Nephron (organoid): ENCODE measurements around the gene DHH.
A peak's percentile ranks its signal among the peaks of the same experiment; 100 is the strongest.
"Not testable (repeated sequence)": the region's sequence is repeated elsewhere in the genome, so short reads cannot be mapped to it uniquely, and the experiment has no call there.

Source experiments
- H3K27ac Mint-ChIP-seq, 3 experiments: 2 replicates each; pipeline ENCODE4 v1.8.0; 2020; ENCODE audit warnings: mixed read lengths in 3 of 3, mild to moderate bottlenecking in 2 of 3, moderate library complexity in 1 of 3
- H3K27me3 Mint-ChIP-seq: 2 replicates; pipeline ENCODE4 v1.8.0; 2021; ENCODE audit warnings: low read depth, mild to moderate bottlenecking, moderate library complexity, mixed read lengths
- H3K36me3 Mint-ChIP-seq: 2 replicates; pipeline ENCODE4 v1.8.0; 2020; ENCODE audit warnings: low read depth, mixed read lengths
- H3K4me1 Mint-ChIP-seq: 2 replicates; pipeline ENCODE4 v1.8.0; 2020; ENCODE audit warnings: mixed read lengths
- H3K4me3 Mint-ChIP-seq, 3 experiments: 2 replicates each; pipeline ENCODE4 v1.8.0; 2020; ENCODE audit warnings: mild to moderate bottlenecking in 3 of 3, mixed read lengths in 3 of 3, moderate library complexity in 2 of 3
- H3K9me3 Mint-ChIP-seq: 2 replicates; pipeline ENCODE4 v1.8.0; 2020; ENCODE audit warnings: mixed read lengths
- CTCF ChIP-seq, 3 experiments: fragments of 200-600 bp; sonication (generic); IDR thresholded peaks; one replicate each; pipeline ENCODE4 v1.5.0; 2021; ENCODE audit warnings: antibody characterized with exemption in 3 of 3; ENCODE audit not compliant: unreplicated experiment in 3 of 3

Gene DHH

GRCh38 chr12:49064767-49065152 is 29.8 kb downstream of the DHH start:
- H3K27me3 Mint-ChIP-seq = peaks cover 13% of the 10 kb centered on the region
- H3K4me3 Mint-ChIP-seq = no peak overlapping the region
- H3K27ac Mint-ChIP-seq = no peak overlapping the region
- no peak for TF ChIP-seq CTCF (IDR thresholded peaks at IDR 0.05; ENCODE audit: unreplicated experiment in 3 of 3)
- H3K9me3 Mint-ChIP-seq = no peaks in the 10 kb centered on the region
- H3K36me3 Mint-ChIP-seq = no peaks in the 10 kb centered on the region
- peaks cover 21% of the 10 kb centered on the region for H3K4me1 Mint-ChIP-seq

DNA sequence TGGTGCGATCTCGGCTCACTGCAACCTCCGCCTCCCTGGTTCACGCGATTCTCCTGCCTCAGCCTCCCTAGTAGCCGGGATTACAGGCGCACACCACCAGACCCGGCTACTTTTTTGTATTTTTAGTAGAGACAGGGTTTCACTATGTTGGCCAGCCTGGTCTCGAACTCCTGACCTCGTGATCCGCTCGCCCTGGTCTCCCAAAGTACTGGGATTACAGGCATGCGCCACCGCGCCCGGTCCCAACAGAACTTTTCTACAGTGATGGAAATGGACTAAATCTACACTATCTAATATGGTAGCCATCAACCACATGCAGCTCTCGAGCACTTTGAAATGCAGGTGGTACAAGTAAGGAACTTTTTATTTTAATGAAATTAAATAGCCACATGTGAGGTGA is 32.7 kb downstream of the DHH start:
- not testable (repeated sequence) for H3K27me3 Mint-ChIP-seq, H3K27ac Mint-ChIP-seq, H3K9me3 Mint-ChIP-seq, H3K36me3 Mint-ChIP-seq
- peak overlapping the region; percentile 94 to 97 (median 96) for H3K4me3 Mint-ChIP-seq
- H3K4me1 Mint-ChIP-seq = peaks cover 27% of the 10 kb centered on the region

GRCh38 chr12:49061157-49061650 is 33.4 kb downstream of the DHH start:
- Mint-ChIP-seq H3K4me1 (peaks cover 34% of the 10 kb centered on the region), H3K9me3 (no peaks in the 10 kb centered on the region), H3K27me3 (no peaks in the 10 kb centered on the region), H3K36me3 (no peaks in the 10 kb centered on the region), H3K27ac (peak overlapping the region; percentile 92 to 99 (median 99)), H3K4me3 (peak overlapping the region; percentile 94 to 97 (median 96))
- TF ChIP-seq CTCF (IDR thresholded peaks at IDR 0.05; ENCODE audit: unreplicated experiment in 3 of 3) = no peak

DNA sequence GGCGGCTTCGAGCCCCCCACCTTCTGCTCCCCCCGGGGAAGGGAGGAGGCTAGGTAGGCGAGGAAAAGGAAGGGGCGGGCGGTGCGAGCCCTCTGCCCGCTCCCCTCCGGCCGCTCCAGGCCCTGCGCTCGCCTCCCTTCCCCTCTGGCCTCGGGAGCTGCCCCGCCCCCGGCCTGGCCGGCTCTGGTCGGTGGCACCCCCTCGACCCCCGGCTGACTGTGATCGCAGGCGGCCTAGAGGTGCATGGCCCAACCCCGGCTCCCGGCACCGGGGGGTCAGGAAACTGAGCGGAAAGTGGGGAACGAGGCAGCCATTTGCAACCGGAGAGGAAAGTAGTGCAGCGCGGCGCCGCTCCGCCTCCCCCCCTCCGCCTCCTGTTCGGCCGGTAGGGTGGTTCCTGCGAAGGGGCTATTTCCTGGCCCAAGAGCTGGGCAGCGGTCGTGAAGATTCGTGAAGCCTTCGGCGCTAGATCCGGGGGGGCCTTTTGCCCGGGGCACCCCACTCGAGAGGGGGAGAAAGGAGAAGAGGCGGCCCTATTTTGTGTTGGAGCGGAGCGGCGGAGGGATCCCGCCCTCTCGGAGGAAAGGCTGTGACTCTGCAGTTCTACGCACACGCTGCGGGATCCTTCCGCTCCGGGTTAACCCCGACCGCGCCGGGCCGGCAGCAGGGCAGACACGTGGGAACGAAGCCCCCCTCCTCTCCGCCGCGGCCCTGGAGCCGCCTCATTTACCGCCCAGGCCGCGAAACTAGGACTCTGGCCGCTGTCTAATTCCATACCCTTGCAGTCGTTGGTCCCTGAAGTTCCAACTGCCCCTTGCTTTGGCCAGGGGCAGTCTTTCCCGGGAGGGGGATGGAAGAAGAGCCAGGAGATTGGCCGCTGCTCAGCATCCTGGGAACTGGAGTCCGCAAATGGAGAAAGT is 34.1 kb downstream of the DHH start, which contains the start of gene KMT2D:
Gene KMT2D, minus strand, starts transcription at position 558 of the 920 bp plus-strand sequence. CDS start 5,470 bp downstream, outside the sequence.
- H3K27ac Mint-ChIP-seq = peak within 1 kb of the TSS; percentile 92 to 99 (median 99)
- H3K9me3 Mint-ChIP-seq = no peaks in the 10 kb centered on the region
- H3K4me1 Mint-ChIP-seq = peaks cover 41% of the 10 kb centered on the region
- TF ChIP-seq CTCF (IDR thresholded peaks at IDR 0.05; ENCODE audit: unreplicated experiment in 3 of 3) = peak in 2 of 3 experiments; percentile 33 to 42
- H3K36me3 Mint-ChIP-seq = peaks cover 3% of the 10 kb centered on the region
- no peaks in the 10 kb centered on the region for H3K27me3 Mint-ChIP-seq
- peak within 1 kb of the TSS; percentile 95 to 97 (median 96) for H3K4me3 Mint-ChIP-seq

- H3K36me3 Mint-ChIP-seq = peaks cover 10% of the 10 kb centered on the region
- H3K4me3 Mint-ChIP-seq = peak overlapping the region; percentile 95
- H3K27ac Mint-ChIP-seq = peak overlapping the region; percentile 68 to 94 (median 88)
- H3K27me3 Mint-ChIP-seq = no peaks in the 10 kb centered on the region
- TF ChIP-seq CTCF (IDR thresholded peaks at IDR 0.05; ENCODE audit: unreplicated experiment in 3 of 3) = no peak
- H3K4me1 Mint-ChIP-seq = peaks cover 42% of the 10 kb centered on the region
- no peaks in the 10 kb centered on the region for H3K9me3 Mint-ChIP-seq
Measured at GRCh38 chr12:49059299-49060171, 35.1 kb downstream of the DHH start.

DNA sequence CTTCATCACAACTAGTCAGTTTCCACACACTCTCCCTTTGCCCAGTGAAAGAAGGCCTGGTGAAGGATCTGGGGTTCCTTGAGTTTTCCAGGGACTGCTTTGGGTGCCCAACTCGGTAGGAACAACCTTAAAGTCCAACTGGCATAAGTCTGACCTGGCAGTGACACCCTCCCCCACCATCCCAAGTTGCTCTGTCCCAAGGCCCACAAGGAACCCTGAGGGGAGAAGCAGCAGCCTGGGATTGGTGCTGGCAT is 35.6 kb downstream of the DHH start:
- H3K4me3 Mint-ChIP-seq = peak overlapping the region; percentile 95
- peaks cover 39% of the 10 kb centered on the region for H3K4me1 Mint-ChIP-seq
- peak overlapping the region; percentile 68 to 94 (median 88) for H3K27ac Mint-ChIP-seq
- TF ChIP-seq CTCF (IDR thresholded peaks at IDR 0.05; ENCODE audit: unreplicated experiment in 3 of 3) = no peak
- no peaks in the 10 kb centered on the region for H3K9me3 Mint-ChIP-seq
- peaks cover 16% of the 10 kb centered on the region for H3K36me3 Mint-ChIP-seq
- no peaks in the 10 kb centered on the region for H3K27me3 Mint-ChIP-seq
